SK-N-SH (cell line): ENCODE results near the gene DCHS2. TPM values are rescaled to one million over a fixed set of nuclear protein-coding genes. Genes with fewer than 3 reads are reported as not detected.

Source experiments
- CTCF ChIA-PET: fragments of 300-600, 350-600 bp; formaldehyde crosslinking; extraction: SDS; loops from one replicate; lab custom pipeline; 2021; lab: Yijun Ruan, JAX
- POLR2A ChIA-PET: fragments of 350-600 bp; sonication (Branson Sonifier 250); formaldehyde crosslinking; extraction: SDS; loops from one replicate; lab custom pipeline; 2020; ENCODE audit warnings: antibody characterized with exemption, inconsistent platforms; lab: Yijun Ruan, JAX
- DNase-seq: peaks from one replicate; pipeline ENCODE4 v3.0.0; 2012
- H2AFZ ChIP-seq: fragments of 200-600 bp; sonication (generic); 2 replicates; pipeline ENCODE4 v1.8.1; 2016; ENCODE audit warnings: antibody characterized with exemption, mild to moderate bottlenecking, low read depth
- H3F3A ChIP-seq: fragments of 200-600 bp; sonication (generic); replicated peaks from 2 replicates; pipeline ENCODE3; 2016; ENCODE audit warnings: antibody characterized with exemption, mild to moderate bottlenecking; ENCODE audit not compliant: insufficient read depth
- H3K27ac ChIP-seq, 2 experiments: fragments of 200-500 bp in 1 of 2; fragments of 200-600 bp in 1 of 2; sonication (Bioruptor generic) in 1 of 2; sonication (generic), shearing (Covaris generic) in 1 of 2; 2 replicates each; pipeline versions ENCODE4 v1.5.1 to v1.6.1; 2014 to 2016; ENCODE audit warnings: low read depth in 2 of 2, inconsistent platforms in 1 of 2, low read length in 1 of 2, mild to moderate bottlenecking in 1 of 2, mixed read lengths in 1 of 2
- H3K27me3 ChIP-seq: fragments of 200-600 bp; sonication (generic), shearing (Covaris generic); 2 replicates; pipeline ENCODE4 v1.6.1; 2016; ENCODE audit warnings: mixed run types; ENCODE audit not compliant: insufficient read depth
- H3K36me3 ChIP-seq, 2 experiments: fragments of 200-500 bp in 1 of 2; fragments of 200-600 bp in 1 of 2; sonication (Bioruptor generic) in 1 of 2; sonication (generic) in 1 of 2; replicated peaks in 1 of 2; 2 replicates each; pipeline versions ENCODE3 to v1.5.1; 2014 to 2016; ENCODE audit warnings: low read length in 1 of 2, mild to moderate bottlenecking in 1 of 2; ENCODE audit not compliant: insufficient read depth in 2 of 2, control insufficient read depth in 1 of 2
- H3K4me1 ChIP-seq, 2 experiments: fragments of 200-500 bp in 1 of 2; fragments of 200-600 bp in 1 of 2; sonication (Bioruptor generic) in 1 of 2; sonication (generic), shearing (Covaris generic) in 1 of 2; 2 replicates each; pipeline versions ENCODE4 v1.5.1 to v1.6.1; 2014 to 2016; ENCODE audit warnings: low read depth in 1 of 2, low read length in 1 of 2, mixed run types in 1 of 2; ENCODE audit not compliant: insufficient read depth in 2 of 2, control insufficient read depth in 1 of 2
- H3K4me2 ChIP-seq: fragments of 200-600 bp; sonication (generic), shearing (Covaris generic); 2 replicates; pipeline ENCODE4 v1.6.1; 2017; ENCODE audit warnings: mixed run types
- H3K4me3 ChIP-seq, 2 experiments: fragments of 200-500 bp in 1 of 2; fragments of 200-600 bp in 1 of 2; sonication (Bioruptor generic) in 1 of 2; sonication (generic), shearing (Covaris generic) in 1 of 2; 2 replicates each; pipeline versions ENCODE4 v1.5.1 to v1.8.1; 2014 to 2016; ENCODE audit warnings: low read depth in 2 of 2, inconsistent platforms in 1 of 2, low read length in 1 of 2, mild to moderate bottlenecking in 1 of 2, mixed read lengths in 1 of 2, moderate library complexity in 1 of 2
- H3K79me2 ChIP-seq: fragments of 200-600 bp; sonication (generic); 2 replicates; pipeline ENCODE4 v1.8.1; 2017; ENCODE audit warnings: mild to moderate bottlenecking; ENCODE audit not compliant: insufficient read depth
- H3K9ac ChIP-seq: fragments of 200-600 bp; sonication (generic); 2 replicates; pipeline ENCODE4 v1.6.1; 2017; ENCODE audit warnings: mixed run types
- H3K9me2 ChIP-seq: fragments of 200-600 bp; sonication (generic); 2 replicates; pipeline ENCODE4 v1.6.1; 2017; ENCODE audit warnings: mixed run types
- H3K9me3 ChIP-seq: fragments of 200-600 bp; sonication (generic); 2 replicates; pipeline ENCODE4 v1.6.1; 2017; ENCODE audit warnings: mixed run types, mild to moderate bottlenecking, moderate library complexity
- H4K20me1 ChIP-seq: fragments of 200-600 bp; sonication (generic); 2 replicates; pipeline ENCODE4 v1.6.1; 2017; ENCODE audit warnings: mild to moderate bottlenecking, mixed run types; ENCODE audit not compliant: insufficient read depth
- CHD2 ChIP-seq: fragments of 150-350 bp; IDR thresholded peaks from 2 replicates; pipeline ENCODE4 v1.6.1; 2018; ENCODE audit warnings: low read length; ENCODE audit not compliant: partially characterized antibody
- EP300 ChIP-seq, 2 experiments: IDR thresholded peaks; 2 replicates each; pipeline versions ENCODE4 v1.4.0 to v1.6.1; 2012; ENCODE audit warnings: borderline replicate concordance in 1 of 2, low read depth in 1 of 2, low read length in 1 of 2
- EZH2phosphoT487 ChIP-seq: fragments of 200-600 bp; sonication (generic); IDR thresholded peaks from 2 replicates; pipeline ENCODE4 v1.6.1; 2017; ENCODE audit warnings: low read depth, mixed run types, mild to moderate bottlenecking, antibody characterized with exemption, moderate library complexity, borderline replicate concordance
- FOSL2 ChIP-seq: IDR thresholded peaks from 2 replicates; pipeline ENCODE4 v1.4.0; 2012; ENCODE audit warnings: low read depth, mild to moderate bottlenecking, moderate library complexity, borderline replicate concordance
- FOXJ3 ChIP-seq: sonication (generic); formaldehyde crosslinking; IDR thresholded peaks from 2 replicates; pipeline ENCODE4 v1.5.1; 2020; ENCODE audit warnings: mild to moderate bottlenecking, missing genetic modification reagents
- GABPA ChIP-seq: IDR thresholded peaks from 2 replicates; pipeline ENCODE4 v1.4.0; 2012; ENCODE audit warnings: low read depth, mild to moderate bottlenecking
- GATA2 ChIP-seq: sonication (generic); formaldehyde crosslinking; IDR thresholded peaks from 2 replicates; pipeline ENCODE4 v1.5.0; 2020; ENCODE audit warnings: mild to moderate bottlenecking, missing genetic modification reagents
- IRF3 ChIP-seq: fragments of 150-350 bp; IDR thresholded peaks from 2 replicates; pipeline ENCODE4 v1.6.1; 2016; ENCODE audit warnings: mild to moderate bottlenecking, low read depth, low read length
- JUND ChIP-seq: IDR thresholded peaks from 2 replicates; pipeline ENCODE4 v1.4.0; 2012
- MAX ChIP-seq: IDR thresholded peaks from 2 replicates; pipeline ENCODE4 v1.4.0; 2012; ENCODE audit warnings: low read depth
- MEF2A ChIP-seq: IDR thresholded peaks from 2 replicates; pipeline ENCODE4 v1.4.0; 2012; ENCODE audit warnings: low read depth, borderline replicate concordance
- NRF1 ChIP-seq: IDR thresholded peaks from 2 replicates; pipeline ENCODE4 v1.6.1; 2012; ENCODE audit warnings: low read depth, mild to moderate bottlenecking, low read length
- RAD21 ChIP-seq: IDR thresholded peaks from 2 replicates; pipeline ENCODE4 v1.6.1; 2012; ENCODE audit warnings: mild to moderate bottlenecking, low read length
- RCOR1 ChIP-seq: fragments of 150-350 bp; IDR thresholded peaks from 2 replicates; pipeline ENCODE4 v1.6.1; 2017; ENCODE audit warnings: antibody characterized with exemption, low read length
- REST ChIP-seq: IDR thresholded peaks from 2 replicates; pipeline ENCODE4 v1.6.1; 2012; ENCODE audit warnings: mild to moderate bottlenecking, low read depth, low read length, moderate library complexity
- RFX5 ChIP-seq: IDR thresholded peaks from 2 replicates; pipeline ENCODE4 v1.6.1; 2012; ENCODE audit warnings: mild to moderate bottlenecking, improper control_type of control experiment, low read length
- SMC3 ChIP-seq: IDR thresholded peaks from 2 replicates; pipeline ENCODE4 v1.6.1; 2012; ENCODE audit warnings: low read depth, low read length, improper control_type of control experiment
- TCF12 ChIP-seq: IDR thresholded peaks from 2 replicates; pipeline ENCODE4 v1.4.0; 2012
- USF1 ChIP-seq: IDR thresholded peaks from 2 replicates; pipeline ENCODE4 v1.4.0; 2012; ENCODE audit warnings: low read depth, borderline replicate concordance
- WGBS: methylation state at CpG from one replicate; pipeline ENCODE4 v1.1.6; 2017; ENCODE audit warnings: low lambda C conversion rate; 5-methylcytosine and 5-hydroxymethylcytosine counted together
- polyA plus RNA-seq, 3 experiments: library from polyadenylated mRNA; depleted of rRNA; stranded (reverse); fragments of >200 nt; gene quantifications; 2 replicates each; pipeline ENCODE4 v1.2.3, GENCODE V29; 2012

The DCHS2 gene
- polyA plus RNA-seq, 1 of the 3 experiments (the other 2 are of a cell fraction), result not detected

- H2AFZ ChIP-seq, result no peak overlapping the region
- no peak overlapping the region for H3K4me3 ChIP-seq
- H3K27ac ChIP-seq, result no peak overlapping the region
- H3K4me1 ChIP-seq, result no peaks in the 10 kb centered on the region
- H4K20me1 ChIP-seq, result no peaks in the 10 kb centered on the region
- peaks cover 5% of the 10 kb centered on the region; the same call in 1 of the 2 replicates for H3K27me3 ChIP-seq
- H3K9ac ChIP-seq, result no peak overlapping the region
- H3K4me2 ChIP-seq, result no peak overlapping the region
- H3F3A ChIP-seq, result no peaks in the 10 kb centered on the region
- POLR2A ChIA-PET, result no interaction called here
- no peaks in the 10 kb centered on the region for H3K9me2 ChIP-seq
- TF ChIP-seq CHD2 (no peak), RAD21 (no peak), FOSL2 (no peak), GABPA (no peak), USF1 (no peak)
- H3K36me3 ChIP-seq, result no peaks in the 10 kb centered on the region
- WGBS, result 3% methylated on average over 6 of the region's 7 CpGs
- no peaks in the 10 kb centered on the region for H3K9me3 ChIP-seq
- no peak for DNase-seq
- CTCF ChIA-PET, result interaction anchor here (1.0 to 2.6 kb wide), 2 partner anchors 9 to 82 kb away, joined by 3 to 10 read pairs; no protein-coding TSS in a partner anchor
- no peaks in the 10 kb centered on the region for H3K79me2 ChIP-seq
Observed at GRCh38 chr4:154424810-154425484, 66.7 kb downstream of the DCHS2 start.

GRCh38 chr4:154422152-154422551 lies 69.4 kb downstream of the DCHS2 start:
- Histone ChIP-seq H4K20me1 (no peaks in the 10 kb centered on the region), H3K4me3 (no peak overlapping the region), H3K79me2 (no peaks in the 10 kb centered on the region), H3K27ac (no peak overlapping the region), H3K4me2 (no peak overlapping the region), H3F3A (no peaks in the 10 kb centered on the region), H3K4me1 (no peaks in the 10 kb centered on the region), H3K9ac (no peak overlapping the region), H3K36me3 (no peaks in the 10 kb centered on the region), H3K9me3 (no peaks in the 10 kb centered on the region), H3K9me2 (no peaks in the 10 kb centered on the region), H2AFZ (no peak overlapping the region), H3K27me3 (peaks cover 6% of the 10 kb centered on the region; the same call in 1 of the 2 replicates)
- DNase-seq, result no peak
- WGBS, result 0% methylated on average over 1 of the region's 1 CpG
- CTCF ChIA-PET, result no interaction called here
- POLR2A ChIA-PET, result no interaction called here
- TF ChIP-seq FOSL2, result no peak
- no peak for TF ChIP-seq SMC3
- no peak for TF ChIP-seq CHD2
- no peak for TF ChIP-seq FOXJ3
- TF ChIP-seq USF1, result no peak
- TF ChIP-seq TCF12, result no peak
- no peak for TF ChIP-seq RCOR1
- TF ChIP-seq IRF3, result no peak
- TF ChIP-seq REST, result no peak
- no peak for TF ChIP-seq NRF1
- TF ChIP-seq JUND, result no peak
- no peak for TF ChIP-seq RFX5
- no peak for TF ChIP-seq MAX
- no peak for TF ChIP-seq GATA2 (CRISPR knock-in tag)
- no peak for TF ChIP-seq EZH2phosphoT487
- TF ChIP-seq MEF2A, result no peak
- TF ChIP-seq EP300 (IDR thresholded peaks at IDR 0.05; ENCODE audit: borderline replicate concordance in 1 of 2, low read depth in 1 of 2, low read length in 1 of 2), result no peak
